22Rv1 (cell line): Measurements from ENCODE around the gene TMEM18.

Experiments used
- CTCF ChIP-seq: fragments of 450-650 bp; IDR thresholded peaks from 2 replicates; pipeline ENCODE4 v1.5.1; 2017; ENCODE audit warnings: mild to moderate bottlenecking
- ZFX ChIP-seq: fragments of 450-650 bp; IDR thresholded peaks from 2 replicates; pipeline ENCODE4 v1.6.1; 2017; ENCODE audit warnings: antibody characterized with exemption, borderline replicate concordance

DNA sequence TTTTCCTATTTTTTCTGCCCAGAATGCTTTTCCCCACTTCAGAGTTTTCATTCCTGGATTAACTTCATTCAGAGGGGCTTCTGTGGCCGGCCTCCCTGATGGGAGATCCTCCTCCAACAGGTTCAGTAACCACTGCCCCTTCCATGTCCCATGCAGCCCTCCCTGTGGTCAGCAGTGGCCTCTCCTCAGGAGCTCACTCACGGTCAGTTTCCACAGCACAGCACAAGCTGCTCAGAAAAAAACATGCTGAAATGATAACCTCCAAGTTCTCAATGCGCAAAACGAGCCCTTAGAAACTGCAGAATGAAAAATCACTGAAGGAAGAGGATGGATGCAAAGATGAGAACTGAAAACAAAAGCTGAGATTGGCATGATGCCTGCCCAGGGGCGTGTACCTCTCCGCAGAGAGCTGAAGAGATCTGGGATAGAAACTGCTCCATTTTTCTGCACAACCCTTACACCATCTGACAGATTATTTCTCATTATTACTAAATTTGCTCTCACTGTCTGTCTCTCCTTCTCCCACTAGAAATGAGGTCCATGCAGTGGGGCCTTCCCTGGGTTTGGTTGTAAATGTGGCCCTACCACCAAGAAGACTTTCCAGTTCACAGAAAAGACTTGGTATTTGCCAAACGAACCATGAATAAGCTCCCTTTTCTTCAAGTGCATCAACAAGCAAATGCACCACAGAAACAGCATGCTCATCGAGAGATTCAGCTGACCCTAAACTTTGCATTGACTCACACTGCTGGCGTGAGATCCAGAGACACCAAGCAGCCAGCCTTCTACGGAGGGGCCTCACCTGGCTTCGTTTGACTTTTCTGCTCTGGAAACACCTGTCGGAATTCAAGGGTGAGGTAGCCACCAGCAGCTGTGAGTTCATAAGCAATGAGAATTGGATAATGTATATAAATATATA, 51.5 kb downstream of the TMEM18 start:
- TF ChIP-seq CTCF (no peak), ZFX (no peak)
